ENCODE results near the gene MAP10.

Gene MAP10

GRCh38 chr1:232798920-232799319, 6.3 kb upstream of the MAP10 start:
- DNase-seq = no peak

DNA sequence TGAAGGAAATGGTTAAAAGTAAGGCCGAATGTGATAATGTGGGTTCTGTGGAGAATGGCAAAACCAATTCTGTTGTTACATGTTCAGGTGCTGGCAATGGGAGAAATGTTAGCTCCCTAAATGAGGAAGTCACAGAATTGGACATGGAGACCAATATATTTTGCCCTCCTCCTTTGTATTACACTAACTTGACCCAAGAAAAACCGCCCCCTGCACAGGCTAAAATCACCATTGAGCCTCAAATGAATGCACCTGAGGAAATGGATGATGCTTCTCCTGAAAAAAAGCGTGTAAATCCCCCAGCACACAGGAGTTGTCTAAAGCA, 932 bp downstream of the MAP10 start:
- DNase-seq = no peak

DNA sequence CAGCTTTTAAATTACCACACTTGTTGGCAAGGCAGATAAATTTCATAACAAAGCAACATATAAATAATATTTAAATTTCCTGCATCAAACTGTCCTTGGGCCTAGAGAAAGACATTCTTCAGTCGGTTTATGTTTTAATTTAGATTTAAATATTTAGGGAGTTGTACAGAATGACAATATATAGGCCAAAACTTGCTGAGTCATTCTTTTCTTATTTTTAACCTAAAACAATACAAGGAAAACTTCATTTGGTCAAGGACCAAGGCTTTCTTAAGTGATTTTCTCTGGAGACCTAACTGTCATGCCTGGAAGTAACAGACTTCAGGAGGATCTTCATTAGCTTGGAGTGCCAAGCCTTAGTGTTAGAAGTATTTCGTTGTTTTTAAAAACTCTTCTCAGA, 5.6 kb downstream of the MAP10 start:
- no peak for DNase-seq

DNA sequence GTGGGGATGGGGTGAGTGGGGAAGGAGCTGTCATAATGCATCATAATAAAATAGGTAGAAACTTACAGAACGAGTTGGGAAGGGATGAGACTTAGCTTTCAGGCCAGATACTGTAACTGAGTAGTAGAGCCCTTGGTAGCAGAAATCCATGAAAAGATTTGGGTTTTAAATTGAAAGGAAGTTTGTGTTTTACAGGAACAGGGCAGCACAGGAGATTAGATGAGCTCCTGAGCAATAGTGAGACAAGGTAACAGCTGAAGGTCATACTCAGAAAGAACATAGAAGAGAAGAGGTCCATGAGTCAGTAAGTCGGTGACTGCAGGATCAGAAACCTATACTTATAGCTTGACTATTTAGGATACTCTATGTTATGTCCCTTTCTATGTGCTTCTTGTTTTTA, 7.3 kb downstream of the MAP10 start:
- DNase-seq = no peak

DNA sequence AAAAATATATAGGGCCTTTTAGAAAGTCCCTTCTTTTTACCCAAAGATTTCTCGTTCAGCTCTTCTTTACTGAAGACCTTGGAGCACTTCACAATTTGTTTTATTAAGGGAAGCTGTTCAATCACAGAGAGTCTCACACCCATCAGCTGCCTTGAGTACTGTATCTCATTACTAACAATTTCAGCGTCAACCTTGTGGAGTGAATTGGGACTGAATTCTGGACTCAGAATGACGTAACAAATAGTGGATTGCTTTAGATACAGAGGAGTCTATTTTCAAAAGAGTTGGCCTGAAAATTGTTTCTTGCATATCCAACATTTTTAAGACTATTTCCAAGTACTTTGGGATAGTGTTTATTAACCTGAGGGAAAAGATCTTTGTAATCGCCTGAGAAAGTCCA, 7.9 kb downstream of the MAP10 start:
- DNase-seq = no peak

DNA sequence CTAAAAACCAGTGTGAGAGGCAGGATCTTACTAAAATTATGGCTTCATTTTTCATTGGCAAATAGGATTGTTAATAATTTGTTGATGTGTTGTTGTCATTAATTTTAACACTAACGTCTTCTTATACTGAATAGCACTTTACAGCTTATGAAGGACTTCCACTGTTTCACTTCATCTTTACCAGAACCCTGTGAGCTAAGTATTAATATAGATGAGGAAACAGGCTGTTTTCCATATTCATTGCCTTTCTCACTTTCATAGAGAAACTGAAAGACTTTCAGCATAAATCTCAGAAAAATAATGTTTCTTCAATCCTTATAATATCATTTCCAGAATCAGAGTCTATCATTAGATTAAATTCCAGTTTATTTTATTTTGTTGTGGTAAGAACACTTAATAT, 8.5 kb downstream of the MAP10 start:
- DNase-seq = no peak

DNA sequence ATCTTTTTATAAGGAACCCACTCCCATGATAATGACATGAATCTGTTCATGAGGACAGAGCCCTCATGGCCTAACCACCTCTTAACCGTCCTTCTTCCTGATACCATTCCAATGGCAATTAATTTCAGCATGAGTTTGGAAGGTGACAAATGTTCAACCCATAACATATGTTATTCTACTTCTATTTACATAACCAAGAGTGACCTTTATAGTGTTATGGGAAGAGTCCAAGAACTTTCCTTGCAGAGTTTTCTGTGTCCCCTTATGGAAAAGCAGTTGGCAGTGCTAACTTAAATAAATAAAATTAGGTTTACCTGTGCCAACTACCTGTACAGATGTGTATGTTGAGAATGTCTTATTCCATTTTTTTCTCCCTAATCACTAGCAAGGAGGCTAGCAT, 11.1 kb downstream of the MAP10 start:
- no peak for DNase-seq

DNA sequence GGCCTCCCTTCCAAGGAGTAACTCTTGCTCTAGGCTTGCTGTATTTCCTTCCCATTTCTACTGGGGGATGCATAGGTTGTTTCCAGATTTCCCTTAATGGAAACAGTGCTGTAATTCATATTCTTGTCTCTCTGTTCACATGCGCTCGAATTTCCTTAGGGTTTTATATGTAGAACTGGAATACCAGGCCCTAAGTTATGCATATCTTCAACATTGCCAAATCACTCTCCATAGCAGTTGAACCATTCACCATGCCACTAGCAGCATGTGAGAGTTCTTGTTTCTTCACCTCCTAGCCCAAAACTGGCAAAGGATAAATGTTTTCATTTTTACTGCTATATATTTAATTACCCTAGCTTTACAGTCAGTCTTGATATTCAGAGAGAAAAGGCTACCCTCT, 12.8 kb downstream of the MAP10 start:
- no peak for DNase-seq

DNA sequence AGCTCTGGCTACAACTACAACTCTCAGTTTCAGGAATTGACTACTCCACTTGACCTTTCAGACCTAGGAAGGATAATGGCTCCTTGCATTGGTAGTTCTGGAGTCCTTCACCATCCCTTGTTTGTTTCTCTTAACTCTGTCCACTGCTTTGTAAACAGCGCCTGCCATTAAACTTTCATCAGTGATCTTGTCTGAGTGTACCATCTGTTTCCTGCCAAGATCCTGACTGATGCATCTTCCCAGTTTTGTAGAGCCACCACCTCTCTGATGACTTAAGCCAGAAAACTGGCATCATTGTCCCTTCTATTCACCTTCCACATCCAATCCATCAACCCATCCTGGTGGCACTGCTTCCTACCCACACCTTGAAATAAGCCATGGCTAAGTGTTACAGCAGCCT, 15.2 kb downstream of the MAP10 start:
- no peak for DNase-seq

DNA sequence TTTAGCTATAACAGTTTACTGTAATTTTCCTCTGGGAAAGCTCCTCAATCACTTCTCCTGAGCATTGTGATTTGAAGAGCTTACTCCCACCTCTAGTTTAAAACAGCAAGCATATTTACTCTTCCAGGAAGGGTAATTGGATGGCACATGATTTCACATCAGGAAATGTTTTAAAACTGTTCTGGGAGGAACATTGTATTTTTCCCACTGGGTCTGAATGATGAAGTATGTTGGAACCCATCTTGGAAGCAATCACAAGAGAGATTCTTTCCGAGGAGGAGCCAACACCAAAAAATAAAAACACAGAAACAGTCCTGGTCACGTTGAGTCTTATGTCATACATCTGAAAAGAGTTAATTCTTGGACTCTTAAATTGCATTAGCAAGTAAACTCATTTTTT, 17.3 kb downstream of the MAP10 start:
- no peak for DNase-seq

- DNase-seq = no peak
These were observed 21.1 kb downstream of the MAP10 start for GRCh38 chr1:232826318-232826717.

DNA sequence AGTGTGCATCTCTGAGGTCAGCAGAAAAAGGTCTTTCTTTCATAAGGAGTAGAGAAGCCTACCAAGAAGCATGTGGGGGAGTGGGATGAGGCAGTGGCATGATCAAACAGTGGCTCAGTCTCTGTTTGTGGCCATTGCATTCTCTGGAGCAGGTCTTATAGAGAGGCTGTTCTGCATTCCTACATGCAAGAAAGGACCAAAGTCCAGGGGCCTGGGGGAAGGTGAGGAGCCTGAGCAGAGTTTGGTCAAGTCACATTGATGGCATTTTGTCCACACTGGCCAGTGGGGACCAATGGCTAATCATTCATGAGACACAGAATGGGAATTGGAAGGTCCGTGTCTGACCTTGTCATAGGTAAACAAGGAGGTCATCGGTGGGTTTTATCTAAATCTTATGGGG, 25.4 kb downstream of the MAP10 start:
- no peak for DNase-seq

DNA sequence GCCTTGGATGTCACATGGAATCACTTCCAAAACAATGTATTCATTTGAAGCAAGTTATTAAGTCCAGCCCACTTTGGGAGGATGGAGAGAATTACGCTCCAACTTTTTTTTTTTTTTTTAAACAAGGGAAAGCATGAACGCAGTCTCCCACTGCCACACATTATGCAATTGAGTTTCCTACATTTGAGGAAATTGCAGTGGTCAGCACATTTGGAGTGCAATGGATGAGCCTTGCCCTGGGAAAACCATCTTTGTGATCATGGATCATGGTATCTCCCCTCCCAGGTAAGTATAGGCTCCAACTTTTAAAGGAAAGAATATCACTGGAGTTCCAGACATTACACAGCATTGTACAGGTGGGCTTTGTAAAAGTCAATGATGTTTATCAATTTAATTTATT, 26.7 kb downstream of the MAP10 start:
- no peak for DNase-seq

GRCh38 chr1:232834066-232834465, 28.9 kb downstream of the MAP10 start:
- DNase-seq = no peak

- DNase-seq = no peak
These were observed 29.9 kb downstream of the MAP10 start for GRCh38 chr1:232835166-232835565.

GRCh38 chr1:232837087-232837486, 31.9 kb downstream of the MAP10 start:
- DNase-seq = no peak

DNA sequence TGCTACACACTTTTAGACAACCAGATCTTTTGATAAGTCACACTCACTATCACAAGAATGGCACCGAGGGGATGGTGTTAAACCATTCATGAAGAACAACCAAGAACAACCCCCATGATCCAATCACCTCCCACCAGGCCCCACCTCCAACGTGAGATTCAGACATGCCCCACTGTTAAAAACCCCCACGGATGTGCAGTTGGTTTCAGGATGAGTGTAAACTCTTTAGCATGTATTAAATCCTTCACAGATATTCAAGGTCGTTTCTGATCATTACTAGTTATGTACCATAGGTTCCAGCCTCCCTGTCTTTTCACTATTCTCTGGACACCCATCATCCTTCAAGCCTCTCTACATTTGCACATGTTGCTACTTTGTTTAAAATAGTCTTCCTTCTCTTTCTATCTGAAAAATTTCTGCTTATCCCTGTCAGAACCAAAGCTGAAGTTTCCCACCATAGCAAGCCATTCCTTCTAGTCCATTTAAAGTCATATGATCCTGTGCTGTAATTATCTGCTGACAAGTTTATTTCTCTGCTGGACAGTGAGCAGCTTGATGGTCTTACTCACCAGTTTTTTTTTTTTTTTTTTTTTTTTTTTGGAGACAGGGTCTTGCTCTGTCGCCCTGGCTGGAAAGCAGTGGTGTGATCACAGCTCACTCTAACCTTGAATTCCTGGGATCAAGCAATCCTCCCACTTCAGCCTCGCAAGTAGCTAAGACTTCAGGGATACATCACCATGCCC, 36.8 kb downstream of the MAP10 start:
- DNase-seq = no peak

GRCh38 chr1:232844791-232845190, 39.6 kb downstream of the MAP10 start:
- no peak for DNase-seq

DNA sequence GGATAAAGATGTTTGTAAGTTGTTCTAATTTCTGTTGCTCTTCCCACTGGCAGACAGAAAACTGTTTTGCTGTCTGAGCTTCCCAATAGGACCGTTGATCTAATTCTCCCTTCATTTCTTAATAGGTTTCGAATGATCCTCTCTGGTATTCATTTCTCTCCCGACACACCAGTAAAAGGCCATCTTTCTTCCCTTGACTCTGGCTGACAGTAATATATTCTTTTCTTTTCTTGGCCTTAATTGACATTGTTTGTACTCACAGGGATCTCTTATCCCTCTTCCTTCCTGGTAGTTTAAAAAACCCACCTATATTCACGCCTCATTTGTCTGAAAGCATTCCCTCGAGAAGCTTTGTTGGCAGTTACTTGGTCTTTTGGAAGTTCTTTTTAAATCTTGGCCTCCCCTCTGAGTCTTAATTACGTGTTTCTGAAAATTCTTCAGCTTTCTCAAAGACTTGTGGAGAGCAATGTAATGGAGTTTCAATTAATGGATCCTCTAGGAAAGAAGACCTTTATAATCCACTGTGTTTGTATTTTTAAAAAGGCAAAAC, 40.3 kb downstream of the MAP10 start:
- no peak for DNase-seq

GRCh38 chr1:232851532-232851931, 46.3 kb downstream of the MAP10 start:
- no peak for DNase-seq

- no peak for DNase-seq
These were observed 49.0 kb downstream of the MAP10 start for GRCh38 chr1:232853994-232854797.

GRCh38 chr1:232854798-232855159, 49.6 kb downstream of the MAP10 start:
- DNase-seq = no peak

GRCh38 chr1:232856541-232856940, 51.3 kb downstream of the MAP10 start:
- DNase-seq = no peak
